Ovary (tissue), 9 donors: ENCODE results near the gene TENM3. TPM values are rescaled to one million over a fixed set of nuclear protein-coding genes. Genes with fewer than 3 reads are reported as not detected.
"Not testable (repeated sequence)": the region's sequence is repeated elsewhere in the genome, so short reads cannot be mapped to it uniquely, and the experiment has no call there.

Source experiments
- DNase-seq, 5 donors: peaks; one replicate each; pipeline ENCODE4 v3.0.0-alpha.2; 2019 to 2020
- H3K27ac ChIP-seq, 2 donors: fragments of 200-600 bp; one replicate each; pipeline versions ENCODE4 v1.5.1 to v1.8.0; 2019 to 2022
- H3K27me3 ChIP-seq: fragments of 200-600 bp; one replicate; pipeline ENCODE4 v1.8.0; 2022
- H3K36me3 ChIP-seq: fragments of 200-600 bp; sonication (generic); one replicate; pipeline ENCODE4 v1.5.1; 2019
- H3K4me1 ChIP-seq: one replicate; pipeline ENCODE4 v1.8.1; 2013; ENCODE audit warnings: mild to moderate bottlenecking, moderate library complexity; ENCODE audit not compliant: insufficient read depth
- H3K4me3 ChIP-seq: fragments of 200-600 bp; sonication (generic); one replicate; pipeline ENCODE4 v1.5.1; 2017
- H3K9me3 ChIP-seq, 2 donors: fragments of 200-600 bp in 1 of 2; sonication (generic) in 1 of 2; one replicate each; pipeline versions ENCODE4 v1.5.1 to v1.8.1; 2013 to 2019; ENCODE audit warnings: mild to moderate bottlenecking in 1 of 2, moderate library complexity in 1 of 2
- CTCF ChIP-seq, 3 donors: fragments of 450-650 bp in 2 of 3; fragments of 200-600 bp in 1 of 3; IDR thresholded peaks; one replicate each; pipeline versions ENCODE4 v1.5.1 to v1.8.0; 2016 to 2022; ENCODE audit warnings: antibody characterized with exemption in 3 of 3, mild to moderate bottlenecking in 1 of 3
- EP300 ChIP-seq: sonication (generic); formaldehyde crosslinking; IDR thresholded peaks from one replicate; pipeline ENCODE4 v1.6.1; 2017; ENCODE audit warnings: antibody characterized with exemption
- POLR2A ChIP-seq: fragments of 450-650 bp; IDR thresholded peaks from one replicate; pipeline ENCODE4 v1.6.1; 2017; ENCODE audit warnings: antibody characterized with exemption, mild to moderate bottlenecking, moderate library complexity
- WGBS, 3 donors: extraction: QIAGEN DNeasy Blood & Tissue Kit in 1 of 3; methylation state at CpG; one replicate each; pipeline versions ENCODE4 v1.1.5 to v1.1.7; 2013 to 2017; 5-methylcytosine and 5-hydroxymethylcytosine counted together
- intact Hi-C, 4 donors: fragments of 100-400 bp; cut with DNase I; formaldehyde crosslinking; loops; one replicate each; pipeline versions ENCODE4 v1.11.0 to v1.15.1; 2022 to 2023
- polyA plus RNA-seq, 2 donors: library from polyadenylated mRNA; stranded (reverse); fragments of 200-250 nt in 1 of 2; fragments of 350-450 nt in 1 of 2; fragmentation: Illumina TruSeq in 1 of 2; extraction: RNeasy Lipid Tissue Mini Kit (QIAGEN cat#74804) in 1 of 2; gene quantifications; one replicate each; pipeline ENCODE4 v1.2.3, GENCODE V29; 2013 to 2014
- total RNA-seq, 7 donors: library from RNA; depleted of rRNA in 2 of 7; stranded (reverse); fragments of >200 nt in 2 of 7; fragmentation: NEBNext Ultra II Directional in 3 of 7; extraction: Animal tissue kit (Norgen Biotek cat#: 25700) in 3 of 7; gene quantifications; one replicate each; pipeline versions ENCODE4 v1.1.0 to v1.2.4, GENCODE V29; 2016 to 2023
- donor health status: DM: no; HTN: no; CAD: no; lungs with moderate emphysema.
- donor health status: DM: no; HTN: no; CAD: no.
- donor health status: Bipolar disorder and iron deficiency.
- donor health status: DM: yes; HTN: yes; CAD: no.
- donor health status: DM: no; HTN: no; CAD: no.
- donor health status: DM: yes; HTN: yes; CAD: no.

Gene TENM3
- total and polyA plus RNA-seq, 9 donors: 0.82 to 16.1 (median 5.7) TPM

- intact Hi-C loops: no loop called here
- no peaks in the 10 kb centered on the region for H3K9me3 ChIP-seq
Measured at GRCh38 chr4:182231496-182231895, 11.7 kb upstream of the TENM3 start.

GRCh38 chr4:182233310-182234090 lies 9.7 kb upstream of the TENM3 start:
- DNase-seq: no peak
- TF ChIP-seq EP300 (no peak), POLR2A (no peak), CTCF (IDR thresholded peaks at IDR 0.05) (no peak)
- intact Hi-C loops: no loop called here
- no peak overlapping the region for H3K27ac ChIP-seq
- no peaks in the 10 kb centered on the region for H3K36me3 ChIP-seq
- H3K9me3 ChIP-seq: no peaks in the 10 kb centered on the region
- no peaks in the 10 kb centered on the region for H3K27me3 ChIP-seq
- H3K4me1 ChIP-seq: no peaks in the 10 kb centered on the region
- H3K4me3 ChIP-seq: no peak overlapping the region
- 61 to 68% (median 66%) methylated on average over 12 of the region's 12 CpGs for WGBS, 3 donors

More at GRCh38 chr4:182231496-182231895, 11.7 kb upstream of the TENM3 start:
- H3K36me3 ChIP-seq: no peaks in the 10 kb centered on the region
- H3K4me3 ChIP-seq: no peak overlapping the region
- DNase-seq: no peak
- no peak overlapping the region for H3K27ac ChIP-seq
- TF ChIP-seq CTCF (IDR thresholded peaks at IDR 0.05) (no peak), POLR2A (no peak), EP300 (no peak)
- no peaks in the 10 kb centered on the region for H3K27me3 ChIP-seq
- H3K4me1 ChIP-seq: no peaks in the 10 kb centered on the region
- WGBS, 3 donors: 66 to 85% (median 80%) methylated on average over 5 of the region's 5 CpGs

- no peaks in the 10 kb centered on the region for H3K27me3 ChIP-seq
- 77 to 87% (median 85%) methylated on average over 11 of the region's 11 CpGs for WGBS, 3 donors
- no peak for DNase-seq
- TF ChIP-seq EP300: no peak
- TF ChIP-seq CTCF (IDR thresholded peaks at IDR 0.05): no peak
- TF ChIP-seq POLR2A: no peak
- H3K9me3 ChIP-seq: no peaks in the 10 kb centered on the region
- no peaks in the 10 kb centered on the region for H3K36me3 ChIP-seq
- intact Hi-C loops: no loop called here
- no peak overlapping the region for H3K27ac ChIP-seq
- H3K4me3 ChIP-seq: no peak overlapping the region
- H3K4me1 ChIP-seq: no peaks in the 10 kb centered on the region
Measured at GRCh38 chr4:182235021-182235795, 8.0 kb upstream of the TENM3 start.

GRCh38 chr4:182236186-182236585 lies 7.0 kb upstream of the TENM3 start:
- DNase-seq: no peak
- H3K9me3 ChIP-seq: no peaks in the 10 kb centered on the region
- TF ChIP-seq CTCF (IDR thresholded peaks at IDR 0.05) (no peak), POLR2A (no peak), EP300 (no peak)
- H3K4me3 ChIP-seq: no peak overlapping the region
- WGBS, 3 donors: 36 to 69% (median 57%) methylated on average over 2 of the region's 2 CpGs
- H3K4me1 ChIP-seq: no peaks in the 10 kb centered on the region
- H3K27me3 ChIP-seq: no peaks in the 10 kb centered on the region
- no peaks in the 10 kb centered on the region for H3K36me3 ChIP-seq
- no peak overlapping the region for H3K27ac ChIP-seq
- intact Hi-C loops: no loop called here

- 92 to 95% (median 94%) methylated on average over 6 of the region's 6 CpGs for WGBS, 3 donors
- H3K4me3 ChIP-seq: not testable (repeated sequence)
Measured at GRCh38 chr4:182237010-182237409, 6.2 kb upstream of the TENM3 start.

More at GRCh38 chr4:182237010-182237409, 6.2 kb upstream of the TENM3 start:
- H3K9me3 ChIP-seq, DNase-seq, H3K27me3 ChIP-seq, H3K36me3 ChIP-seq, intact Hi-C loops, H3K27ac ChIP-seq, H3K4me1 ChIP-seq: not testable (repeated sequence)
